RWPE2 (cell line): ENCODE data around the gene ENTHD1.
A peak's percentile ranks its signal among the peaks of the same experiment; 100 is the strongest.

Source experiments
- ATAC-seq: fragments of 200-7000 bp; cut with Tn5 transposase; 3 replicates; pipeline ENCODE4 v1.9.1; 2021; ENCODE audit warnings: low read depth
- DNase-seq: peaks from one replicate; pipeline ENCODE4 v3.0.0-alpha.2; 2020; ENCODE audit warnings: low spot score
- H3K27ac ChIP-seq: fragments of 450-650 bp; 2 replicates; pipeline ENCODE4 v1.5.1; 2017; ENCODE audit warnings: mild to moderate bottlenecking; ENCODE audit not compliant: poor library complexity, severe bottlenecking
- H3K27me3 ChIP-seq: fragments of 250-450 bp; sonication (Bioruptor Pico); 2 replicates; pipeline ENCODE4 v1.5.1; 2021; ENCODE audit warnings: mild to moderate bottlenecking, moderate library complexity; ENCODE audit not compliant: insufficient read depth, poor library complexity, severe bottlenecking
- H3K36me3 ChIP-seq: fragments of 250-450 bp; sonication (Bioruptor Pico); 2 replicates; pipeline ENCODE4 v1.5.1; 2020; ENCODE audit warnings: low read depth, mild to moderate bottlenecking, moderate library complexity
- H3K4me1 ChIP-seq: fragments of 250-450 bp; sonication (Bioruptor Pico); 2 replicates; pipeline ENCODE4 v1.5.1; 2021; ENCODE audit warnings: mild to moderate bottlenecking, moderate library complexity; ENCODE audit not compliant: insufficient read depth, poor library complexity, severe bottlenecking
- H3K4me3 ChIP-seq: fragments of 250-450 bp; sonication (Bioruptor Pico); 2 replicates; pipeline ENCODE4 v1.5.1; 2021; ENCODE audit warnings: mild to moderate bottlenecking, moderate library complexity; ENCODE audit not compliant: severe bottlenecking
- H3K9me3 ChIP-seq: fragments of 250-450 bp; sonication (Bioruptor Pico); 2 replicates; pipeline ENCODE4 v1.5.1; 2021; ENCODE audit warnings: mild to moderate bottlenecking, moderate library complexity; ENCODE audit not compliant: severe bottlenecking
- CTCF ChIP-seq: fragments of 450-650 bp; IDR thresholded peaks from one replicate; pipeline ENCODE4 v1.5.1; 2017; ENCODE audit warnings: mild to moderate bottlenecking, moderate library complexity; ENCODE audit not compliant: poor library complexity, severe bottlenecking

Gene ENTHD1

GRCh38 chr22:39748877-39749276 lies 144.7 kb downstream of the ENTHD1 start:
- H3K27me3 ChIP-seq: peaks cover 18% of the 10 kb centered on the region
- H3K4me3 ChIP-seq: no peak overlapping the region
- ATAC-seq: peak; percentile 63
- TF ChIP-seq CTCF: no peak
- no peaks in the 10 kb centered on the region for H3K4me1 ChIP-seq
- H3K27ac ChIP-seq: no peak overlapping the region
- no peaks in the 10 kb centered on the region for H3K9me3 ChIP-seq
- no peaks in the 10 kb centered on the region for H3K36me3 ChIP-seq
- no peak for DNase-seq

GRCh38 chr22:39746600-39747262 lies 146.8 kb downstream of the ENTHD1 start:
- no peak for TF ChIP-seq CTCF
- peaks cover 21% of the 10 kb centered on the region for H3K27me3 ChIP-seq
- H3K4me3 ChIP-seq: no peak overlapping the region
- ATAC-seq (no peak), DNase-seq (no peak)
- no peaks in the 10 kb centered on the region for H3K4me1 ChIP-seq
- H3K9me3 ChIP-seq: no peaks in the 10 kb centered on the region
- no peak overlapping the region for H3K27ac ChIP-seq
- no peaks in the 10 kb centered on the region for H3K36me3 ChIP-seq

GRCh38 chr22:39745789-39746188 lies 147.8 kb downstream of the ENTHD1 start:
- ATAC-seq (no peak), DNase-seq (no peak)
- TF ChIP-seq CTCF: no peak
- peaks cover 21% of the 10 kb centered on the region for H3K27me3 ChIP-seq
- no peak overlapping the region for H3K27ac ChIP-seq
- no peaks in the 10 kb centered on the region for H3K4me1 ChIP-seq
- H3K4me3 ChIP-seq: no peak overlapping the region
- no peaks in the 10 kb centered on the region for H3K9me3 ChIP-seq
- no peaks in the 10 kb centered on the region for H3K36me3 ChIP-seq

- H3K4me1 ChIP-seq: no peaks in the 10 kb centered on the region
- H3K9me3 ChIP-seq: no peaks in the 10 kb centered on the region
- H3K27me3 ChIP-seq: peaks cover 18% of the 10 kb centered on the region
- DNase-seq: no peak
- ATAC-seq: no peak
- no peak for TF ChIP-seq CTCF
- no peak overlapping the region for H3K27ac ChIP-seq
- no peak overlapping the region for H3K4me3 ChIP-seq
- H3K36me3 ChIP-seq: no peaks in the 10 kb centered on the region
These were observed 149.2 kb downstream of the ENTHD1 start for GRCh38 chr22:39744353-39744752.

- Histone ChIP-seq H3K4me3 (no peak overlapping the region), H3K27me3 (peaks cover 18% of the 10 kb centered on the region), H3K4me1 (no peaks in the 10 kb centered on the region), H3K36me3 (no peaks in the 10 kb centered on the region), H3K27ac (no peak overlapping the region), H3K9me3 (no peaks in the 10 kb centered on the region)
- DNase-seq (no peak), ATAC-seq (no peak)
- no peak for TF ChIP-seq CTCF
These were observed 149.6 kb downstream of the ENTHD1 start for GRCh38 chr22:39743935-39744334.
